IMR-90 (cell line): ENCODE results near the gene DEFB123. TPM values are rescaled to one million over a fixed set of nuclear protein-coding genes. Genes with fewer than 3 reads are reported as not detected.

ENCODE experiments used
- ATAC-seq: fragments of 200-7000 bp; cut with Tn5 transposase; 2 replicates; pipeline ENCODE4 v1.9.1; 2020; ENCODE audit warnings: low read depth, mild to moderate bottlenecking, moderate library complexity
- BruUV-seq: library from RNA; stranded (reverse); fragments of 400-500 nt; replicated peaks from 2 replicates; lab custom pipeline; 2021; lab: Mats Ljungman, UMichigan
- CTCF ChIA-PET: fragments of 300-600 bp; formaldehyde crosslinking; extraction: SDS; loops from one replicate; lab custom pipeline; 2021; ENCODE audit warnings: antibody characterized with exemption; lab: Yijun Ruan, JAX
- POLR2A ChIA-PET: fragments of 300-600 bp; sonication (Branson Sonifier 250); formaldehyde crosslinking; loops from one replicate; lab custom pipeline; 2022; ENCODE audit warnings: antibody characterized with exemption; ENCODE audit not compliant: unreplicated experiment; lab: Charles Lee
- DNase-seq: peaks from one replicate; pipeline ENCODE4 v3.0.0; 2013
- H2AFZ ChIP-seq: replicated peaks from 2 replicates; pipeline ENCODE3; 2013; ENCODE audit warnings: low read length, mild to moderate bottlenecking; ENCODE audit not compliant: poor library complexity
- H2AK5ac ChIP-seq: 2 replicates; pipeline ENCODE4 v1.6.1; 2013; ENCODE audit warnings: low read depth, low read length, inconsistent platforms
- H2AK9ac ChIP-seq: replicated peaks from 2 replicates; pipeline ENCODE3; 2013; ENCODE audit warnings: mild to moderate bottlenecking, low read depth, low read length, moderate library complexity; ENCODE audit not compliant: poor library complexity
- H2BK120ac ChIP-seq: 2 replicates; pipeline ENCODE4 v1.6.1; 2013; ENCODE audit warnings: low read depth, low read length, inconsistent platforms
- H2BK15ac ChIP-seq: 3 replicates; pipeline ENCODE4 v1.6.1; 2013; ENCODE audit warnings: low read depth, low read length, inconsistent platforms
- H2BK20ac ChIP-seq: 2 replicates; pipeline ENCODE4 v1.6.1; 2013; ENCODE audit warnings: low read depth, mild to moderate bottlenecking, inconsistent platforms, low read length, moderate library complexity
- H2BK5ac ChIP-seq: 2 replicates; pipeline ENCODE4 v1.6.1; 2013; ENCODE audit warnings: mild to moderate bottlenecking, low read depth, low read length, inconsistent platforms; ENCODE audit not compliant: poor library complexity, severe bottlenecking
- H3K14ac ChIP-seq: replicated peaks from 2 replicates; pipeline ENCODE4 v1.6.1; 2013; ENCODE audit warnings: low read depth, low read length, inconsistent platforms
- H3K18ac ChIP-seq: 2 replicates; pipeline ENCODE4 v1.6.1; 2013; ENCODE audit warnings: low read depth, low read length, control low read depth
- H3K23ac ChIP-seq: 2 replicates; pipeline ENCODE4 v1.6.1; 2013; ENCODE audit warnings: low read depth, low read length, inconsistent platforms
- H3K27ac ChIP-seq: 2 replicates; pipeline ENCODE4 v1.5.1; 2013; ENCODE audit warnings: mild to moderate bottlenecking, control low read depth, low read length; ENCODE audit not compliant: insufficient read depth
- H3K27me3 ChIP-seq: 2 replicates; pipeline ENCODE4 v1.6.1; 2013; ENCODE audit warnings: low read length; ENCODE audit not compliant: control insufficient read depth, insufficient read depth
- H3K36me3 ChIP-seq: 2 replicates; pipeline ENCODE4 v1.6.1; 2013; ENCODE audit warnings: low read length, mixed read lengths; ENCODE audit not compliant: control insufficient read depth, insufficient read depth
- H3K4ac ChIP-seq: 2 replicates; pipeline ENCODE4 v1.6.1; 2013; ENCODE audit warnings: low read depth, low read length, inconsistent platforms
- H3K4me1 ChIP-seq: 2 replicates; pipeline ENCODE4 v1.6.1; 2013; ENCODE audit warnings: low read length, mixed read lengths; ENCODE audit not compliant: control insufficient read depth, insufficient read depth
- H3K4me2 ChIP-seq: 2 replicates; pipeline ENCODE4 v1.6.1; 2013; ENCODE audit warnings: low read depth, mild to moderate bottlenecking, control low read depth, low read length, moderate library complexity
- H3K4me3 ChIP-seq: 2 replicates; pipeline ENCODE4 v1.5.1; 2013; ENCODE audit warnings: low read depth, mild to moderate bottlenecking, control low read depth, low read length, moderate library complexity; ENCODE audit not compliant: insufficient read depth
- H3K56ac ChIP-seq: 2 replicates; pipeline ENCODE4 v1.6.1; 2013; ENCODE audit warnings: low read length, inconsistent platforms; ENCODE audit not compliant: insufficient read depth; ENCODE audit errors: extremely low read depth
- H3K79me1 ChIP-seq, 2 experiments: 2 replicates each; pipeline ENCODE4 v1.6.1; 2013; ENCODE audit warnings: low read length in 2 of 2, inconsistent platforms in 1 of 2, low read depth in 1 of 2
- H3K9ac ChIP-seq: 2 replicates; pipeline ENCODE4 v1.6.1; 2013; ENCODE audit warnings: low read depth, low read length, control low read depth
- H3K9me1 ChIP-seq: 2 replicates; pipeline ENCODE4 v1.6.1; 2013; ENCODE audit warnings: low read length, inconsistent platforms; ENCODE audit not compliant: insufficient read depth
- H3K9me3 ChIP-seq: 2 replicates; pipeline ENCODE4 v1.6.1; 2013; ENCODE audit warnings: low read length; ENCODE audit not compliant: control insufficient read depth, insufficient read depth
- H4K20me1 ChIP-seq: 2 replicates; pipeline ENCODE4 v1.6.1; 2013; ENCODE audit warnings: low read length, inconsistent platforms; ENCODE audit not compliant: insufficient read depth
- H4K5ac ChIP-seq: 2 replicates; pipeline ENCODE4 v1.6.1; 2013; ENCODE audit warnings: mild to moderate bottlenecking, low read depth, low read length, control low read depth
- H4K8ac ChIP-seq, 2 experiments: 2 replicates each; pipeline ENCODE4 v1.6.1; 2013; ENCODE audit warnings: low read depth in 2 of 2, low read length in 2 of 2, control low read depth in 1 of 2, inconsistent platforms in 1 of 2
- H4K91ac ChIP-seq: 2 replicates; pipeline ENCODE4 v1.6.1; 2013; ENCODE audit warnings: low read depth, low read length, inconsistent platforms; ENCODE audit not compliant: insufficient read depth
- BHLHE40 ChIP-seq: fragments of 150-350 bp; IDR thresholded peaks from 2 replicates; pipeline ENCODE4 v1.6.1; 2016; ENCODE audit warnings: mild to moderate bottlenecking, low read depth, low read length
- MAFK ChIP-seq: IDR thresholded peaks from 2 replicates; pipeline ENCODE4 v1.6.1; 2012; ENCODE audit warnings: low read depth, low read length, improper control_type of control experiment
- WGBS, 2 experiments: methylation state at CpG; one replicate each; pipeline versions ENCODE4 v1.1.5 to v1.1.7; 2013; ENCODE audit warnings: missing lambda C conversion rate in 2 of 2; ENCODE audit not compliant: insufficient read length in 1 of 2; ENCODE audit errors: extremely low coverage in 2 of 2; 5-methylcytosine and 5-hydroxymethylcytosine counted together
- dilution Hi-C: fragments of 300-500 bp; cut with HindIII; formaldehyde crosslinking; loops from one replicate; pipeline ENCODE4 v1.14.3; 2018; ENCODE audit warnings: low sequenced_read_pairs; ENCODE audit not compliant: unreplicated experiment
- in situ Hi-C: fragments of 300-500 bp; cut with MboI; formaldehyde crosslinking; loops from 3 replicates; pipeline ENCODE4 v1.14.3; 2019; ENCODE audit warnings: low sequenced_read_pairs, inconsistent platforms, mixed read lengths
- intact Hi-C: fragments of 100-400 bp; cut with micrococcal nuclease; formaldehyde crosslinking; loops from 2 replicates; pipeline ENCODE4 v1.10.0; 2022
- polyA plus RNA-seq, 3 experiments: library from polyadenylated mRNA; depleted of rRNA; stranded (reverse); fragments of >200 nt; gene quantifications; 2 replicates each; pipeline ENCODE4 v1.2.3, GENCODE V29; 2012; ENCODE audit warnings: low replicate concordance in 1 of 3
- total RNA-seq: library from RNA; depleted of rRNA; stranded (reverse); fragments of >200 nt; gene quantifications from 2 replicates; pipeline ENCODE4 v1.2.3, GENCODE V29; 2012
- TF ChIP-seq, protein P1 (sequence below): conservative IDR thresholded peaks from 2 replicates; pipeline ENCODE4 v1.5.1; 2012; ENCODE audit warnings: mild to moderate bottlenecking, low read depth, low read length, improper control_type of control experiment
- TF ChIP-seq, protein P2 (sequence below): fragments of 150-350 bp; IDR thresholded peaks from 2 replicates; pipeline ENCODE4 v1.6.1; 2017; ENCODE audit warnings: mild to moderate bottlenecking, antibody characterized with exemption, low read length, low read depth

Gene DEFB123
- total and polyA plus RNA-seq, 2 of the 4 experiments (the other 2 are of a cell fraction), result not detected

DNA sequence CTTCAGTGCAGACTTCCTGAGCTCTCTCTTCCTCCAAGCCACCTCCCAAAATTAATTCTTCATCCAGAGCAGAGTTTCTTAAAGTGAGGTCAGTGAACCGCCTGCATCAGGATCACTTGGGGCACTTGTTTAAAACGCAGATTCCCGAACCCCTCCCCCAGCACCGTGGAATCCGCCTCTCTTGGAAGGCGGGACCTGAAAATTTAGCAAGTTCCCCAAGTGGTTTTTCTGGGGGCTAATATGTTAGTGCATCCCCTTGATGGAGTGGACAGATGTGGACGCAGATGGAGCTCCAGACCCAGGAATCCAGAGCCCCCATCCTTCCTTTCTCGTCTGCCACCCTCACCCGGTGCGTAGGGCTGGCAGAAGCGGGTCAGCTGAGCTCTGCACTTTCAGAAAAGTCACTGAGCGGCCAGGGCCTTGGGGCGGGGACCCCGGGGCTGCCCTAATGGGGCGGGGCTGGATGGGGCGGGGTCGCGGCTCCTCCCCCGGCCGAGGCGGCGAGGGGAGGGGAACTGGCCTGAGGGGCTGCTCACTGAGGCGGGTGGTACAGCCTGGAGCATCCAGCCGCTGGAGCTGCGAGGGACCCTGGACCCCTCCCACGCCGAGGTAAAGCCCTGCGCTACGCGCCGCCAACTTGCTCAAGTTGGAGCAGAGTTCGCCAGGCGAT is 34.5 kb downstream of the DEFB123 start, which contains the start of the genes DEFB124 and REM1:
DEFB124 (minus strand) TSS at position 370 of the 670 bp plus-strand sequence. CDS start 2,114 bp downstream, outside the sequence.
REM1 (plus strand) TSS at position 531 of the 670 bp plus-strand sequence. CDS start 1,158 bp downstream, outside the sequence.
- in situ Hi-C loops (no loop called here), intact Hi-C loops (no loop called here), dilution Hi-C loops (no loop called here)
- Histone ChIP-seq H2AK9ac (peak within 1 kb of the TSS; percentile 70), H2BK120ac (no peak within 1 kb of the TSS), H3K4me3 (no peak within 1 kb of the TSS), H3K36me3 (no peaks in the 10 kb centered on the region), H4K20me1 (no peaks in the 10 kb centered on the region), H3K79me1 (no peaks in the 10 kb centered on the region), H3K56ac (no peak within 1 kb of the TSS), H3K4ac (no peak within 1 kb of the TSS), H3K18ac (no peak within 1 kb of the TSS), H3K9me1 (no peaks in the 10 kb centered on the region), H3K27me3 (peaks cover 32% of the 10 kb centered on the region), H3K27ac (no peak within 1 kb of the TSS), H4K91ac (no peak within 1 kb of the TSS), H2BK5ac (no peak within 1 kb of the TSS), H2BK20ac (no peak within 1 kb of the TSS), H3K14ac (no peak within 1 kb of the TSS), H2AK5ac (no peak within 1 kb of the TSS), H4K8ac (no peak within 1 kb of the TSS), H2BK15ac (no peak within 1 kb of the TSS), H3K9ac (no peak within 1 kb of the TSS), H3K4me1 (no peaks in the 10 kb centered on the region), H3K9me3 (no peaks in the 10 kb centered on the region), H2AFZ (peak within 1 kb of the TSS; percentile 51), H3K23ac (no peak within 1 kb of the TSS), H4K5ac (no peak within 1 kb of the TSS), H3K4me2 (no peak within 1 kb of the TSS)
- TF ChIP-seq, protein P1, sequence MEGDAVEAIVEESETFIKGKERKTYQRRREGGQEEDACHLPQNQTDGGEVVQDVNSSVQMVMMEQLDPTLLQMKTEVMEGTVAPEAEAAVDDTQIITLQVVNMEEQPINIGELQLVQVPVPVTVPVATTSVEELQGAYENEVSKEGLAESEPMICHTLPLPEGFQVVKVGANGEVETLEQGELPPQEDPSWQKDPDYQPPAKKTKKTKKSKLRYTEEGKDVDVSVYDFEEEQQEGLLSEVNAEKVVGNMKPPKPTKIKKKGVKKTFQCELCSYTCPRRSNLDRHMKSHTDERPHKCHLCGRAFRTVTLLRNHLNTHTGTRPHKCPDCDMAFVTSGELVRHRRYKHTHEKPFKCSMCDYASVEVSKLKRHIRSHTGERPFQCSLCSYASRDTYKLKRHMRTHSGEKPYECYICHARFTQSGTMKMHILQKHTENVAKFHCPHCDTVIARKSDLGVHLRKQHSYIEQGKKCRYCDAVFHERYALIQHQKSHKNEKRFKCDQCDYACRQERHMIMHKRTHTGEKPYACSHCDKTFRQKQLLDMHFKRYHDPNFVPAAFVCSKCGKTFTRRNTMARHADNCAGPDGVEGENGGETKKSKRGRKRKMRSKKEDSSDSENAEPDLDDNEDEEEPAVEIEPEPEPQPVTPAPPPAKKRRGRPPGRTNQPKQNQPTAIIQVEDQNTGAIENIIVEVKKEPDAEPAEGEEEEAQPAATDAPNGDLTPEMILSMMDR, result no peak
- TF ChIP-seq, protein P2, sequence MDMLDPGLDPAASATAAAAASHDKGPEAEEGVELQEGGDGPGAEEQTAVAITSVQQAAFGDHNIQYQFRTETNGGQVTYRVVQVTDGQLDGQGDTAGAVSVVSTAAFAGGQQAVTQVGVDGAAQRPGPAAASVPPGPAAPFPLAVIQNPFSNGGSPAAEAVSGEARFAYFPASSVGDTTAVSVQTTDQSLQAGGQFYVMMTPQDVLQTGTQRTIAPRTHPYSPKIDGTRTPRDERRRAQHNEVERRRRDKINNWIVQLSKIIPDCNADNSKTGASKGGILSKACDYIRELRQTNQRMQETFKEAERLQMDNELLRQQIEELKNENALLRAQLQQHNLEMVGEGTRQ, result no peak
- no peak for TF ChIP-seq MAFK
- TF ChIP-seq BHLHE40, result no peak
- POLR2A ChIA-PET, result no interaction called here
- no TSS peak for BruUV-seq
- DNase-seq (no peak), ATAC-seq (no peak; the same call in 1 of the 2 replicates)
- CTCF ChIA-PET, result interaction anchor here (1.0 kb wide), 1 partner anchor 14 kb away, joined by 3 read pairs; no protein-coding TSS in a partner anchor
- 3% methylated on average over 13 of the region's 33 CpGs; no CpG with 5 or more reads in 1 of the 2 experiments for WGBS, 2 experiments
